ENCODE data around the gene CCL27.
A peak's percentile ranks its signal among the peaks of the same experiment; 100 is the strongest.

Gene CCL27

GRCh38 chr9:34627716-34628655 is 34.5 kb downstream of the CCL27 start:
- no peak for DNase-seq (ENCODE audit: low read depth in 2 of 2)

GRCh38 chr9:34625186-34625486 is 37.3 kb downstream of the CCL27 start:
- no peak for DNase-seq (ENCODE audit: low read depth in 2 of 2)

- no peak for DNase-seq (ENCODE audit: low read depth in 2 of 2)
Measured at GRCh38 chr9:34624475-34625185, 37.8 kb downstream of the CCL27 start.

GRCh38 chr9:34623374-34624235 is 38.9 kb downstream of the CCL27 start:
- no peak for DNase-seq (ENCODE audit: low read depth in 2 of 2)

- peak; percentile 80 to 87 for DNase-seq (ENCODE audit: low read depth in 2 of 2)
Measured at GRCh38 chr9:34620061-34620994, 42.1 kb downstream of the CCL27 start, which contains the start of gene DCTN3. TSS of gene DCTN3 (minus strand) at chr9:34620495. CDS start at chr9:34620464, 31 bp downstream.

GRCh38 chr9:34615132-34615531 is 47.3 kb downstream of the CCL27 start:
- no peak for DNase-seq (ENCODE audit: low read depth in 2 of 2)

DNA sequence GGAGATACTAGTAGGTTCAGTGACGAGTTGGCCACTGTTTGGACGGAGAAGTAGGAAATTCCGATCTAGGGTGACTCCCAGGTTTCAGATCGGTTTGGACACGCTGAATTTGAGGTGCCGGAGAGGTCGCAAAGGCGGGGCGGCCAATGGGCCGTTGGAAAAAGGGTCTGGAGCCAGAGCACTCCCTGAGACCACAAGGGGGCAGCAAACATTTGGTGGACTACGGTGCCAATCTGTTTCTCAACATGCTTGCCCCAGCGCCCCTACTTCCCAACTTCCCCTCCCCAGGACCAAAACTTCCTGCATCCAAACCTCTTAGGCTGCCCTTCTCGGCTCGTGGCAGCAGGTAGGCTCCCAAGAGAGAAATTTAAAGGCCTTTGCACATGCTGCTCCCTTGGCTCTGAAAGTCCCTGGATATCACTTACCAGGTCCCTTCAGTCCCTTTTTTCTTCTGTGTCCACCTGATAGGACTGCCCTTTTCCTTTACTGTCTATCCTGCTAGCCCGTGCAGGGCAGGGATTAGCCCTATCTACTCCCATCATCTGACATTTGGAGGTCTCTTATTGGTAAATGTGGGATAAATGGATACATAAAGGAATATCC is 49.6 kb downstream of the CCL27 start:
- peak; percentile 59 to 68 for DNase-seq (ENCODE audit: low read depth in 2 of 2)

All from stimulated activated CD4-positive, alpha-beta T cell treated with anti-CD3 and anti-CD28 coated beads, Interleukin-4, amount 100 ng/mL, for 48 hours (primary cell).